ENCODE results near the gene NRG4.

DNA sequence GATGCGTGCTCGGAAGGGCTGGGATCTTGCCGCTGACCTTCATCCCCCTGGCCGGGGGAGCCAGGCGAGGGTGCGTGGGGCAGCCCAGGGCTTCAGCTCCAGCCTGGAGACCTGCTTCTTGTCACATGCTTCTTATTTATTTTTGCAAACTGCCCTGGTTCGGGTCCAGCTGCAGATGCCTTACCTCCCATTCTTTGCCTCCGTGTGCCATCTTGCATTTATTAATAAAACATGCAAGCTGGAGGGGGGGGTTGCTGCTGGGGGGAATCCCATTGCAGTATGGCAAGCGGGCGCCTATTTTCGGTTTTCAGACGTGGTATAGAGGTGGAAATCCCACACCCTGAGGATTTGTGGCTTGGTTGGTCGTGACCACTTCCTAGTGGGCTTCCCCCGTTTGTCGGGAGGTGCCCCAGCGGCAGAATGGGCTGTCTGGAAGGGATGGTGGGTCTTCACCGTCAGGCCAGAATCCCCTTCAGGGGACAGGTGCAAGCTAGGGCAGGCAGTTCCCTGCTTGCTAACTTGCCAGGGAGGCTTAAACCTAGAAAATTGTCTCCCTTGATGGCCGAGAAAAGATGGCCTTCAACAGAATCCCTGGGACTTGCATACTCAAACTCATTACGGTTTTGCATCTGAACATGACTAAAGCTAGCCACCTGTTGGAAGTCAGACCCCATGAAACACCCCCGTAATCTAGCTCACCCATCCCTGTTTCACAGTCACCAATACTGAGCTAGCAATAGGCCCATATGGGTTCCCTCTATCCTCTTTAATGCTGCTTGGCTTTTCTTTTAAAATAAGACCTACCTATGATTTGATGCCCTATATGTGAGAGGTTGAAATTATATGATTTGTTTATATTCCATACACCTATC, 48.1 kb upstream of the NRG4 start:
- TF ChIP-seq, protein P1, sequence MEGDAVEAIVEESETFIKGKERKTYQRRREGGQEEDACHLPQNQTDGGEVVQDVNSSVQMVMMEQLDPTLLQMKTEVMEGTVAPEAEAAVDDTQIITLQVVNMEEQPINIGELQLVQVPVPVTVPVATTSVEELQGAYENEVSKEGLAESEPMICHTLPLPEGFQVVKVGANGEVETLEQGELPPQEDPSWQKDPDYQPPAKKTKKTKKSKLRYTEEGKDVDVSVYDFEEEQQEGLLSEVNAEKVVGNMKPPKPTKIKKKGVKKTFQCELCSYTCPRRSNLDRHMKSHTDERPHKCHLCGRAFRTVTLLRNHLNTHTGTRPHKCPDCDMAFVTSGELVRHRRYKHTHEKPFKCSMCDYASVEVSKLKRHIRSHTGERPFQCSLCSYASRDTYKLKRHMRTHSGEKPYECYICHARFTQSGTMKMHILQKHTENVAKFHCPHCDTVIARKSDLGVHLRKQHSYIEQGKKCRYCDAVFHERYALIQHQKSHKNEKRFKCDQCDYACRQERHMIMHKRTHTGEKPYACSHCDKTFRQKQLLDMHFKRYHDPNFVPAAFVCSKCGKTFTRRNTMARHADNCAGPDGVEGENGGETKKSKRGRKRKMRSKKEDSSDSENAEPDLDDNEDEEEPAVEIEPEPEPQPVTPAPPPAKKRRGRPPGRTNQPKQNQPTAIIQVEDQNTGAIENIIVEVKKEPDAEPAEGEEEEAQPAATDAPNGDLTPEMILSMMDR (conservative IDR thresholded peaks at IDR 0.05; ENCODE audit: low read depth in 2 of 2): no peak
- TF ChIP-seq POLR2AphosphoS5 (IDR thresholded peaks at IDR 0.05; ENCODE audit: low read depth): no peak
- TF ChIP-seq EZH2phosphoT487 (IDR thresholded peaks at IDR 0.05; ENCODE audit: unreplicated experiment): no peak

Measured in GM23338 (cell line).